Dermis lymphatic vessel endothelial cell (primary cell): Measurements from ENCODE around the gene DEFB118. TPM values are rescaled to one million over a fixed set of nuclear protein-coding genes. Genes with fewer than 3 reads are reported as not detected.

Source experiments
- total RNA-seq: library from RNA; depleted of rRNA; stranded (reverse); fragments of >200 nt; gene quantifications from 2 replicates; pipeline ENCODE4 v1.2.1, GENCODE V29; 2014

Gene DEFB118
- total RNA-seq = not detected in 2 replicates

GRCh38 chr20:31368301-31368700, at the start of gene DEFB118:
DEFB118 (plus strand) TSS chr20:31368601; CDS start chr20:31368651, 50 bp downstream.

DNA sequence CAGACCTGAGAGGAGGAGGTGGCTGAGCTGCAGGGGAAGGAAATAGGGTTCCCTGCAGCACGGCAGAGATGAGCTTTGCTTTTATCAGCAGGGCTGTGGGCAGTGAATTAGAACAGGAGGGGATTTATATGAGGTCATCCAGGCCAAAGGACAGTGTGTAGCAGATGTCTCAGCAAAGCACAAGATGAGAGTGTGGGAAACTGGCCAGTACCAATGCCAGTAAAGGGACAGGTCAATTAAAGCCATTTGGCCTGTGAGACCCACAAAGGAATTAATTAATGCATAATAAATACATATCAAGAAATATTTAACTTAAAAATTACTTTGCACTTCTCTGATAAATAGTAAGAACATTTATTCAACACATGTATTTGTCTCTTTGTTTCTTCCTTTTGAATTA, 22.1 kb downstream of the DEFB118 start, which contains the start of gene DEFB119:
Gene DEFB119, minus strand, starts transcription at position 101 of the 400 bp plus-strand sequence. CDS start 107 bp downstream, outside the sequence.

GRCh38 chr20:31406115-31406514, 37.7 kb downstream of the DEFB118 start, which contains the start of gene DEFB121:
DEFB121 (minus strand) TSS chr20:31406215; CDS start chr20:31406152, 63 bp downstream.

Other genes with a start within 250 kb of the DEFB118 start
- not detected in 2 replicates for gene DEFB115, start 110.9 kb upstream of the DEFB118 start, total RNA-seq
- gene DEFB116, start 60.0 kb upstream of the DEFB118 start, total RNA-seq = not detected in 2 replicates
- gene DEFB119, start 22.0 kb downstream of the DEFB118 start, total RNA-seq = not detected in 2 replicates
- gene DEFB121, start 37.6 kb downstream of the DEFB118 start, total RNA-seq = not detected in 2 replicates
- gene DEFB123, start 72.0 kb downstream of the DEFB118 start, total RNA-seq = not detected in 2 replicates
- not detected in 2 replicates for gene DEFB124, start 106.5 kb downstream of the DEFB118 start, total RNA-seq
- 0.11 TPM in 1 of 2 replicates, not detected in the other for gene REM1, start 106.7 kb downstream of the DEFB118 start, total RNA-seq
- 34.7 and 39.0 TPM in 2 replicates for gene HM13, start 145.8 kb downstream of the DEFB118 start, total RNA-seq
- 1,048 and 1,208 TPM in 2 replicates for gene ID1, start 236.7 kb downstream of the DEFB118 start, total RNA-seq